ENCODE data around the gene KLF16.

DNA sequence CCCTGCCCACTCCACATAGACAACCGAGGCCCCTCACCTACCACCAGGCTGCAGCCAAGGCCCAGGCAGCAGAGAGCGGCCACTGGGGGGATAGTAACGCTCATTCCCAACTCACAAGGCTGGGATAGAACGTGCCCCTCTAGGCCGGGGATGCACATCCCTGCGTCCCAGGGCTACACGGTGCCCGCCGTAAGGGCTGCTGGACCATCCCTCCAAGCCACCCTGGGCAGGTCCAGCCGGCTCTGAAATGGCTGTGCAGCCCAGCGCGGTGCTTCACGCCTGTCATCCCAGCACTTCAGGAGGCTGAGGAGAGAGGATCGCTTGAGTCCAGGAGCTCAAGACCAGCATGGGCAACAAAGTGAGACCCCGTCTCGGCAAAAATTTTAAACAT is 18.3 kb downstream of the KLF16 start:
- TF ChIP-seq EZH2 (IDR thresholded peaks at IDR 0.05) (no peak), POLR2AphosphoS5 (IDR thresholded peaks at IDR 0.05; ENCODE audit: borderline replicate concordance, low read depth, low read length) (no peak)

Data from SK-N-MC (cell line).